HG03025 (cell line): ENCODE data around the gene SAMD4B.

Experiments used
- ATAC-seq: cut with Tn5 transposase; IDR thresholded peaks from one replicate; pipeline ENCODE4 v1.9.1; 2021; ENCODE audit warnings: mild to moderate bottlenecking, moderate library complexity; ENCODE audit not compliant: unreplicated experiment, low FRiP score

The SAMD4B gene

DNA sequence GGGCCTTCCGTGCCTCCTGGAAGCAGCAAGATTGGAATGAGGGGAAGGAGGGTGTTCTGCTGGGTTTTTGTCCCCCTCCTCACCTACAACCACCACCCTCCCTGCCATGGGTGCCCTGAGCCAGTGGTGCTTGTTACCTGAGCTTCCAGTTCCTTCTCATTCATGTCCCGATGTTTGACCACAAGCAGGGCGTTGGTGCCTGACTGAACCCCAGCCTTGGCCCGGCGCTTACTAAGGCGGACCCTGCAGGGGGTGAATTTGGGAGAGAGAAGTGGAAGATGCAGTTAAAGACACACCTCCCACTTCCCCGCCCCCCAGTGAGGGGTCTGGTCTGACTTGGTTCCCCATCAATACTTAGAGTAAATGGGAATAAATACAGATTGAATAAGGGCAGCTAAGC lies 44.3 kb downstream of the SAMD4B start:
- ATAC-seq, result no peak

DNA sequence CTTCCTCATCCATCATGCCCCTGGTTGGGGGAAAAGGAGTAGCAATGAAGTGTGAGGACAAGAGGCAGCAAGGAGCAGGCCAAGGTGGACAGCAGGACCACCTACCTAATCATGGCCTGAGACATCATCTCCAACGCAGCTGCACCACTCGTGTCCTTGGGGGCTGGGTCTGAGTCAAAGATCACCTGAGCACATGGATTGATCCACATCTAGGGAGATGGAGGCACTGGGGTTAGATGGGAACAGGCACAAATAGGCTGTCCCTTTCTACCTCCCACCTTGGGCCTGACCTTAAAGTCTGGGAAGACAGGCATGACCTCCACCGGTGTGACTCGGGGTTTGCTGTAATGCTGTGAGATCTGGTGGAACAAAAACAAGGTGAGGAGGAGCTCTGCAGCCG lies 46.4 kb downstream of the SAMD4B start:
- no peak for ATAC-seq

DNA sequence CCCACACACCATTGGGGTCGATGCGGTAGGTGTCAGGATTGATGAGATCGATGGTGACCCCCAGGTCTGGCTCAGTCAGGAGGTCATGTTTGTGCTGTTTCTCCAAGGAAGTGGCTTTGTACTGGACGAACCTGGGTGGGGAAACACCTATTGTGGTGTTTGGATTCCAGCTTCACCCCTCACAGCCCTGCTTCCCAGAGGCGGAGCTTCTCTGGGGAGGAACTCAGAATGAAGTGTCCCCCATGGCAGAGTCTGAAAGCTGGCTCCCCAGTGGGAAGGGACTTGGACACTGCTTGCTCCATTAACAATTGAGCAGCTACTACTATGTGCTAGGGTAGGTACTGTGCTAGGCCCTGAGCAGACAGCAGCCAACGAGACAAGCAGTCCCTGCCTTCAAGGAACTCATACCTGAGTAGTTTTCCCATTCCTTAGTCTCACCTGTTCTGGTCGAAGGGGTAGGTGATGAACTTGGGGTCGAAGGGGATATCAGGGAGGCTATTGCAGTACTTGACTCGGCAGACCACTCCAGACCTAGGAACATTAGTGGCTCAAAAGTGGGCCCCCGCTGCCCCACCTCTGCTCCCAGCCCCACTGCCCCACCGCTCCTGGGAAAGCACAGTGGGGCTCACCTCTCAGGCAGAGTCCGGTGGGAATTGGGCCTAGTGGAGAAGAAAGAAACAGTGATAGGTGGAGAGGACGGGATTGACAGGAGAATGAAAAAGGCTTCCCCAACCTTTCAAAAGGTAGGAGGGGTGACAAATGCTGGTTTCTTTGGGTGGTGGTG lies 47.6 kb downstream of the SAMD4B start:
- ATAC-seq, result no peak

DNA sequence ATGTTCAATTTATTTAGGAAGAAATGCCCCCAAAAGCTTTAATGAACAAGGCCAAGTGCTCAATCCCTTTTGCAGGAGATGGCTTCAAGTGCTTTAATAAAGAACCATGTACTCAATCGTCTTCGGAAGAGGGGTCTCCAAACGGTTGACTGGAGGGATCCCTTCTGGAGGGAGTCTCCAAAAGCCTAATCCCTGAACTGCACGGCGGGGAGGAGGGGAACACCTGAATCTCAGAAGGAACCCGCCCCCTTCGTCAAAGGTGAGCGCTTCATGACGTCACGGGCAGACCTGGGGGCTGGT lies 48.2 kb downstream of the SAMD4B start:
- ATAC-seq, result no peak

DNA sequence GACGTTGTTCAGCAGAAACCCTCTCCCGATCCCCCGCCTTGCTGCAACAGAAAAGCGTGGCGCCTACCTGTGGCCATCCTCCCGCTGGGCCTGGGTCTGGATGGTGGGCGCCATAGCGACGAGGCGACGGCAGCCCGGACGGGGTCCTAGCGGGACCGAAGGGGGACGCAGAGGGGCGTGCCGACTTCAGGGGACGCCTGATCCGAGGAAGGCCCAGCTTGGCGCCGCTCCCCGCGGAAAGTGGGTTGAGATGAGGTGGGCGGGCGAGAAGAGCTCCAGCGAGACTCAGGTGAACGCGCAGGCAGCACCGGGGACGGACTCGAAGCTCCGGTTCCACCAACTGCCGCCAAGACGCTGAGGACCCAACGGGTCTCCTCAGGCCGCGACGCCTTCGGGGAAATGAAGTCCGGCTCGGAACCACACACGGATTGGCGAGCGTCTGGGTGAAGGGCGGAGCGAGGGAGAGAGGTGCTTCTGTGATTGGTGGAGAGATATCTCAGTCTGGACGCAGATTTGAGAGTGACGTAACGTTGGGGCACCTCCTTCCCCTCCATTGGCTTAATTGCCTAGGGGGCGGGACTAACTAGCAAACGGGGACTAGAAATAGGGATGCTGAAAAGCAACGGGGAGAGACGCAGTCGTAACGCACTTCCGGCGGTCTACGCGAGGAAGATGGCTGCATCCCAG lies 48.7 kb downstream of the SAMD4B start, which contains the start of the genes MED29 and PAF1:
Gene MED29, plus strand, starts transcription at position 628 of the 687 bp plus-strand sequence. Its CDS starts 45 bp downstream, at position 673.
Gene PAF1, minus strand, starts transcription at position 356 of the 687 bp plus-strand sequence. Its CDS starts 242 bp downstream, at position 114.
- peak; percentile 86 for ATAC-seq

DNA sequence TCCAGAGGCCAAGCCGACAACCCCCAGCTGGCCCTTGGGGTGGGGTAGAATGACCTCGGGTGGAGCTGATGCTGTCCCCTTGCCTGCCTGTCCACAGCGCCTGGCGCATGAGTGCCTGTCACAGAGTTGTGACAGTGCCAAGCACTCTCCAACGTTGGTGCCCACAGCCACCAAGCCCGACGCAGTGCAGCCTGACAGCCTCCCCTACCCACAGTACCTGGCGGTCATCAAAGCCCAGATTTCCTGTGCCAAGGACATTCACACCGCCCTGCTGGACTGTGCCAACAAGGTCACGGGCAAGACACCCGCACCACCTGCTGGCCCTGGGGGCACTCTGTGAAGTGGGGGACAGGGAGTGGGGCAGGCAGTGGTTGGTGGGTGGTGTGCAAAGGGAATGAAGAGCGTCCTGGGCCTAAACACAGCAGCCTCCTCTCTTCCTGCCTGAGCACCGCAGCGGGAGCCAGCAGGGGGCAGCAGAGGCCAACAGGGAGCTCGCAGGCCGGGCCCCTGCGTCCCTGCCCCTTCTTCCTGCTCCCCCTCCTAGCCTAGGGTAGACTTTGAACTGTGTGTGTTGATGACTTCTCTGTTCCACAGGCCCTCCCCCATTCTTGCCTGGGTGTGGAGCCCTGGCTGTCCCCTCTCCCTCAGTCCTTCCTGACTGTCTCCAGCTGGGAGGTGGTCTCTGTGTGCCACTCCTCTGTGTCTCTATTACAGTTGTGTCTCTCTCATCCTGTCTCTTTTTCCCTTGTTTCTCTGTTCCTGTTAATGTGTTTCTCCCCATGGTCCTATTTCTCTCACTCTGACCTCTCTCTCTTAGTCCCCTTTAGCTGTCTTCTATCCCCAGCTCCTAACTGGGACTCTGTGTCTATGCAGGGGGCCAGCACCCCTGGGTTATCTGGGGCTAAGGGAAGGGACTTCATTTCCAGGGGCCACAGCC lies 55.4 kb downstream of the SAMD4B start:
- no peak for ATAC-seq

DNA sequence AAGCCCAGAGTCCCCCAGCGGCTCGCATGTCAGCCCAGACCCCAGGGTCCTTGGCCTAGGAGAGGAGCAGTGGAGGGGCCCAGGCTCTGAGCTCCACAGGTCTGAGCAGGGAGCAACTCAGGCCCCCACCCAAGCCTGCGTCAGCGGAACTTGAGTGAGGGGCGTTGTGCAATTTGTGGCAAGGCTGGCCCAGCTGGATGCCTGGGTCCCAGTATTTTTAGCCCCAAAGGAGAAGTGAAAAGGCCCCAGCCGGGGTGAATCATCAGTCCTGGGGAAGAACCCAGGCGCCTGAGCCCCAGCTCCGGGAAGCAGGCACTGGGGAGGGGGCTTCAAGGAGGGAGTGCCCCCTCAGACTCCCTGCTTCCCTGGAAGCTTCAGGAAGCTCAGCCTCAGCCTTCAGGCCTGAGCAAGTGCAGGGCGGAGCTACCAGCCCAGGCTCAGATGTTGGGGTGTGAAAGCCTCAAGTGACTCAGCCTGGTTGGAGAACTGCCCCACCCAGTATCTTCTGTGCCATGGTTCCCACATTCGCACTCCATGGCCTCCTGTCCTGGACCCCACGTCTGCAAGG lies 56.2 kb downstream of the SAMD4B start:
- ATAC-seq, result no peak

DNA sequence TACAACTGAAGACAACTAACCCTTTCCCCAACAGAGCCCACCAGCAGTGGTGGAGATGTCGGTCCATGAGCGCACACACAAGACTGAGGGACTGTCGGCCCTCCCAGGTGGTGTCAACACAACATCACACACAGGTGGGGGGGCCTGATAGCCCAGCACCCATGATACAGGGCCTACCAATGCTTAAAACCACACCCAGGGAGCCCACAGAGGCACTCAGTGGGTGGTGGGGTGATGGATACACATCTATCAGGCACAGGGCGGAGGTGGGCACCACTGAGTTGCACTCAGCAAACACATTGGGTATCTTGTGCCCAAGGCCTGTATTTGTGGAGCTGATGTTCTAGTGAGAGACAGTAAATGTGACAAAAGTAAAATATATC lies 57.4 kb downstream of the SAMD4B start:
- no peak for ATAC-seq

DNA sequence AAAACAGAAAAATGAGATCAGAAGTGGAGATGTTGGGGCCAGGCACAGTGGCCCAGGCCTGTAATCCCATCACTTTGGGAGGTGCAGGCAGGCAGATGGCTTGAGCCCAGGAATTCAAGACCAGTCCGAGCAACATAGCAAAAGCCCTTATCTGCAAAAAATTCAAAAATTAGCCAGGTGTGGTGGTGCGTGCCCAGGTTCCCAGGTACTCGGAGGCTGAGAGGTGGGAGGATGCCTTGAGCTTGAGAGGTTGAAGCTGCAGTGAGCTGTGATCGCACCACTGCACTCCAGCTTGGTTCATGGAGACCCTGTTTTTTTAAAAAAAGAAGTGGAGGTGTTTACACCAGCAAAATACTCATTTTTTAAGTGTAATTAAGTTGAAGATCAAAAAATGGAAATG lies 57.8 kb downstream of the SAMD4B start:
- no peak for ATAC-seq

DNA sequence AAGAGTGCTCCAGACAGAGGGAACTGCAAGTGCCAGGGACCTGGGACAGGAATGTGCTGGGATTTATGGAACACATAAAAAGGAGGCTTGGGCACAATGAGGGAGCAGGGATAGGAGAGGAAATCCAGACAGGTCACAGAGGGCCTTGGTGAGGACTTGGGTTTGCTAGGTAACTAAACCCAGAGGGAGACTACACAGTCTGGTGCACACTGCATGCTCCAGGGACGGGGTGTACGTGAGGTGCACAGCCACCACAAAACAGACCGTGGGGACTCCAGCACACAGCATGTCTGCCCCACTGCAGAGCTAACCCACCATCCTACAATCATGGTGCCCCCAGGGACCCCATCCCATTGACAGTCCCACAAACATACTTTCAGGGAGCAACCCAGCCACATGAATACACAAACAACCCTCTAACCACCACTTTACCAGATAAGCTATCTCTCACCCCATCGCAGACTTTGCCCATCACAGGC lies 58.9 kb downstream of the SAMD4B start:
- ATAC-seq, result no peak

DNA sequence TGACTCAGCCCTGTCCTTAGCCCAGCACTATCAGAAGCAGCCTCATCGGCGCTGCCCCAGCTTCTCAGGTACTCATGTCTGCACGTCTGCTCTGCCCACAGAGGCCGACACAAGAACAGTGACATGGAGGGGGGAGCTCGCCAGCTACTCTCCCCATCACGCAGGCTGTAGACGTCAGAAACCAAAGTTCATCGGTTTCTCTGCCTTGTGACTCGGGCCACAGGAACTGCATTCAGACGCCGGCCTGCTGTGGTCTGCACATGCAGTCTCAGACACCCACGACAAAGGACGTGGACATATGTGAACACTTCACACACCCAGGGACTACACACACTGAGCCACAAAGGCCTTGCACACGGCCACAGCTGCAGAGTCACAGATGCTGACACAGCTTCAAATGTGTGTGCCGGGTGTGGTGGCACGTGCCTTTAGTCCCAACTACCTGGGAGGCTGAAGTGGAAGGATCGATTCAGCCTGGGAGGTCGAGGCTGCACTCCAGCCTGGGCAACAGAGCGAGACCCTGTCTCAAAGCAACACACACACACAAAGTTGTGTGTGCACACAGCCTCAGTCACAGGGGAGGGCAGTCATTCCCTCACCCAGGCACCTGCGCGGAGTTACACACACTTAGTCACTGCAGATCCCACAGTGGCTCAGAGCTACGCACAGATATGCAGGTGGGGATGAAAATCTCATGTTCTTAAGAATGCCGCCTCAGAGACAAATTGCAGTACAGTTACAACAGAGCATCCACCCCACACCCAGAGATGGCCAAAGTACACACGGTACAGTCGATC lies 59.5 kb downstream of the SAMD4B start:
- no peak for ATAC-seq

DNA sequence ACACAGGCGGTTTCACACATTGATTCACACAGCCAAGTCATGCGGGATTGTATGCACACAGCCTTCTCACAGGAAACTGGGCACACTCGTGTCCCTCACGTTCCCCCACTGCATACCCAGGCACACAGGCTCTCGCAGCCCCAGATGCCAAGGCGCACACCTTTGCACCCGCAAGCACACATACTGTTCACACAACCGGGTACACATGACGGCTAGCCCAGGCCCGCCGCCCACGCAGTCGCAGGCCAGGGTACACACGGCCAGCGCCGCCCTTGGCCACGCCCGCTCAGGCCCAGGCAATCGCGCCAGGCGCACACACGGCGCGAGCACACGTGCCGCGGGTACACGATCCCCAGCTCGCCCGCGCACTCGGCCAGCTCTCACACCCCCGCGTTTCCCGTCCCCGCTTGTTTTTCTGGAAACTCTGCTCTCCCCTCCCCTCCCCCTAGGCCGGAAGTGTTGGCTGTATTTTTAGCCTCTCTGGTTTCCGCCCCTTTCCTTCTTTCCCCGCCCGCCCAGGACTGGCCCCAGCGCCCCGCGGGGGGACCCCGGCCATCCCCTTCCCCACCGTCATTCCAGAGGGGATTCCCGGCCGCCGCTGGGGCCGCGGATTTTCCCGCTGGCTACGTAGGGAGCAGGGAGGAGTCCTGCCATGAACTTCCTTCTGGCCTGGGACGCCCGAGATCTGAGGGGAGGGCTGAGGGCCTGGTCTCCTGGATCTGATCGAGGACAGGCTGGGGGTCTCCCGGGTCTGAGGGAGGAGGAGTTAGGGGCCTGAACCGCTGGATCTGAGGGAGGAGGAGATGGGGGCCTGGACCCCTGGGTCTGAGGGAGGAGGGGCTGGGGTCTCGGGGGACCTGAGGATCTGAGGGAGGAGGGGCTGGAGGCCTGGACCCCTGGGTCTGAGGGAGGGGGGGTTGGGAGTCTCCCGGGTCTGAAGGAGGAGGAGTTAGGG lies 60.4 kb downstream of the SAMD4B start:
- ATAC-seq, result peak; percentile 21

DNA sequence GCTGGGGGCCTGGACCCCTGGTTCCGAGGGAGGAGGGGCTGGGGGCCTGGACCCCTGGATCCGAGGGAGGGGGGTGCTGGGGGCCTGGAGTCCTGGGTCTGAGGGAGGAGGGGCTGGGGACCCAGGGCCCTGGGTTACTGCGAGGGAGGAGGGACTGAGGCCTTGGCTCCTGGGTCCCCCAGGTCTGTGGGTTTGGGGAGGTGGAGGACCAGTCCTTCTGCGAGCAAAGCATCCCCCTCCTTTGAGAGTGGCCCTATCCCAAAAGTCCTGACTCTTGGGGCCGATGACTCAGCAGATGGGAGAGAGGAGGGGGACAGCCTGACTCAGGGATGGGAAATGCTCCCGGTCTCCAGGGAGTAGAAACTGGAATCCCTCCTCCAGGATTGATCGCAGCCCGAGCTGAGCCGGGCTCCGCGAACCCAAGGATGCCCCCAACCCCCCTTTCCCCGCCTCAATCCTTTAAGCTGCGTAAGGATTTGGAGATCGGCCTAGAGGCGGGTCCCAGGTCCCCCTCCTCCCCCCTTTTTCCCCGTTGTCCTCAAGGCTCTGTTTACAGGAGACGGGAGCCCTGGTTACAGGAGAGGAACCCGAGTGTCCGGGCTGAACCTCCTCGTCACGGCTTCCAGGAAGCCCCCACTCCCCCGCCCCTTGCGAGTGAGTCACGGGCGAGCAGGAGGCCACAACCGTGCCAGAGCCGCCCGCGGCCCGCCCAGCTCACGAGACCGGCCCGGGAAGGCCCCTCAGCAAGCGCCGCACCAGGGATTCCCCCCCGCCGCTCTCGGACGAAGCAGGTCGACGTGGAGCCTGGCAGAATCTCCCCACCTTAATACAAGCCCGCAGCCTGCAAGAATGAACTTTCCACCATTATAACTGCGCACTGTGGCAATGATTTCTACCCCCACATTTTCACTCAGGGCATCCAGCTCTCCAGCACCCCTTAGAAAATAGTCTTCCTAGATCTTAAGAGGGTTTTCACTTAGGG lies 61.4 kb downstream of the SAMD4B start:
- ATAC-seq, result no peak

DNA sequence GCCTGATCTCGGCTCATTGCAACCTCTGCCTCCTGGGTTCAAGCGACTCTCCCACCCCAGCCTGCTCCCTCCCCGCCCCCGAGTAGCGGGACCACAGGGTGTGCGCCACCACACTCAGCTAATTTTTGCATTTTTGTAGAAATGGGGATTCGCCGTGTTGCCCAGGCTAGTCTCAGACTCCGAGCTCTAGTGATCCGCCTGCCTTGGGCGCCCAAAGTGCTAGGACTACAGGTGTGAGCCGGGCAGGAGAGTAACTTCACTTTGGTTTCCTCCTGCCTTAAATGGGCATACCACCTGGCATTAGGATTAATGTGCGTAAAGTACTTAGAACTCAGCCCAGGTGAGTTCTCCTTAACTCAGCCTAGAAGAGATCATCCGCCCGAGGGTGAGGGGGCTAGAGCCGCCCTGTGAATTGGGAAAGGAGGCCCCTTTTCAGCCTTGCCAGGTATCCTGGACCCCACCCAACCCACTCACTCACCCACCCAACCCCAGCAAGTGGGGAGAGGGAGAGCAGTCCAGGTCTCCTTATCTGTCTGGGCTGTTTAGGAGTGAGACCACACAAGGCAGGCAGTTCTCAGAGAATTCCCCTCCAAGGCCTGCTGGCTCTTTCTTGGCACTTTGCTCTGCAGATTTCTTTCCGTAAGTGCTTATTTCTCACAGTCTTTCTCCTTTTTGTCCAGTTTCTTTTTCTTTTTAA lies 63.2 kb downstream of the SAMD4B start:
- ATAC-seq, result no peak

DNA sequence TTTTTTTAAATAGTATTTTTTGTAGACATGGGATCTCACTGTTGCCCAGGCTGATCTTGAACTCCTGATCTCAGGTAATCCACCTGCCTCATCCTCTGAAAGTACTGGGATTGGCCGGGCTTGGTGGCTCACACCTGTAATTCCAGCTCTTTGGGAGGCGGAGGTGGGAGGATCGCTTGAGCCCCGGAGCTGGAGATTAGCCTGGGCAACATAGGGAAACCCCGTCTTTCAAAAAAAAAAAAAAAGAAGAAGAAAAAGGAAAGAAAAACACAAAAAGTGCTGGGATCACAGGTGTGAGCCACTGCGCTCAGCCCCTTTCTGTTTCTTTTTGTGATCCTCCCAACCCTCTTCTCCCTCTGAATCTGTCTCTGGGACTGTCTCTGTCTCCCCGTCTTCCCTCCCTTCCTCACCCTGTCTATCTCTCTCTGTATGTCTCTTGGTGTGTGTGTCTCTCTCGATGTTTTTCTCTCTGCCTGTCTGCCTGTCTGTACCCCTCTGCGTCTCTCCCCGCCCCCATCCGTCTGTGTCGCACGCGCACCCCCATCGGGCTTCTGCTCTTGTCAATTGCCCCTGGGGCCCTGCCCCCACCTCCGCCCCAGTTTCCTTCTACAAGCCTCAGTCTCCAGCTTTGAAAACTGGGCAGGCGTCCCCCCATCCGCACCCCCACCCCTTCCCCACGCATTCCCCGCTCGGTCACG lies 63.9 kb downstream of the SAMD4B start:
- no peak for ATAC-seq

DNA sequence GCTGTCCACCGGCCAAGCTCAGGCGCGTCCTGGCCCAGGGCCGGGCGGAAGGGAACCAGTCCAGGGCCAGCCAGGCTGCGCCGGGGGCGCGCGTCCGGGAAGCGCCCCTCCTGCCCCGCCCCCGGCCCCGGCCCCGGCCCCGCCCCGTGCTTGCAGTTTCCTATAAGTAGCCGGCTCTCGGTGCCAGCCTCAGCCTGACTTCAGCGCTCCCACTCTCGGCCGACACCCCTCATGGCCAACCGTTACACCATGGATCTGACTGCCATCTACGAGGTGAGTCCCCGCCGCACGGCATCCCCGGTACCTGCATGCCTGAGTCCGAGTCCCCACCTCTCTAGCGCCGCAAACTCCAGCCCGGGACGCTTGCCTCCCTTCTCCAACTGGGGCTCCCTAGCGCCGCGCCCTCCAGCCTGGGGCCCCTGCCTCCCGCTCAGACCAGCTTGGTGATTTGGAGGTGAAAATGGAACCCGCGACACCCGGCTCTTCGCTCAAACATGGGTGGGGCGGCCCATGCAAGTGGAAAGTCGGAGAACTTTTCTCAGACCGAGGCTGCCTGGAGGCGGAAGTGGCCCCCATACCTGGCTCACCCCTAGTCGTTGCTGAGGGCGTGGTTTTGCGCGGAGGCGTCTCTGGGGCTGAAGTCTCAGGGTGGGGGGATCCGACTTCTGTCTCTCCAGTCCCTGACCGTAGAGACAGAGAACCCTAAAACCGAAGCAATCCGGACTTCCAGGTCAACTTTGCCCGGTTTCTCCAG lies 64.6 kb downstream of the SAMD4B start, which contains the start of gene ZFP36:
Gene ZFP36, plus strand, starts transcription at position 192 of the 754 bp plus-strand sequence. Its CDS starts 58 bp downstream, at position 250.
- ATAC-seq, result no peak
